Heart right ventricle (tissue), 16 donors: Measurements from ENCODE around the gene JAKMIP1. TPM values are rescaled to one million over a fixed set of nuclear protein-coding genes. Genes with fewer than 3 reads are reported as not detected.

ENCODE experiments used
- ATAC-seq, 8 donors: fragments of 200-7000 bp; cut with Tn5 transposase; one replicate each; pipeline ENCODE4 v1.9.1; 2020; ENCODE audit warnings: mild to moderate bottlenecking in 8 of 8, moderate library complexity in 8 of 8, moderate number of reproducible peaks in 1 of 8
- DNase-seq, 2 donors: peaks; one replicate each; pipeline ENCODE4 v3.0.0-alpha.2; 2020
- H3K27ac ChIP-seq, 10 donors: fragments of 200-600 bp; sonication (generic) in 2 of 10; one replicate each; pipeline versions ENCODE4 v1.5.0 to v1.8.0; 2020 to 2022; ENCODE audit warnings: mild to moderate bottlenecking in 3 of 10
- H3K27me3 ChIP-seq, 7 donors: fragments of 200-600 bp; one replicate each; pipeline ENCODE4 v1.8.0; 2021 to 2022; ENCODE audit warnings: mild to moderate bottlenecking in 2 of 7
- H3K36me3 ChIP-seq, 9 donors: fragments of 200-600 bp; sonication (generic) in 1 of 9; one replicate each; pipeline versions ENCODE4 v1.5.0 to v1.8.0; 2020 to 2022; ENCODE audit warnings: mild to moderate bottlenecking in 2 of 9
- H3K4me1 ChIP-seq, 9 donors: fragments of 200-600 bp; sonication (generic) in 1 of 9; one replicate each; pipeline versions ENCODE4 v1.5.0 to v1.8.0; 2020 to 2022; ENCODE audit warnings: mild to moderate bottlenecking in 4 of 9
- H3K4me3 ChIP-seq, 10 donors: fragments of 200-600 bp; sonication (generic) in 2 of 10; one replicate each; pipeline versions ENCODE4 v1.5.0 to v1.8.0; 2020 to 2022; ENCODE audit warnings: mild to moderate bottlenecking in 7 of 10, moderate library complexity in 2 of 10
- H3K9me3 ChIP-seq, 11 donors: fragments of 200-600 bp in 10 of 11; sonication (generic) in 2 of 11; one replicate each; pipeline versions ENCODE4 v1.5.0 to v1.8.0; 2013 to 2022; ENCODE audit warnings: mild to moderate bottlenecking in 2 of 11, control low read depth in 1 of 11, moderate library complexity in 1 of 11
- WGBS, 2 donors: extraction: QIAGEN DNeasy Blood & Tissue Kit; methylation state at CpG; one replicate each; pipeline ENCODE4 v1.1.7; 2013; ENCODE audit warnings: inconsistent platforms in 1 of 2; 5-methylcytosine and 5-hydroxymethylcytosine counted together
- intact Hi-C, 10 donors: fragments of 100-400 bp; cut with DNase I; formaldehyde crosslinking; loops; one replicate each; pipeline versions ENCODE4 v1.11.1 to v1.14.2; 2022
- polyA plus RNA-seq, 2 donors: library from polyadenylated mRNA; stranded (reverse); fragments of 200-250 nt; gene quantifications; one replicate each; pipeline ENCODE4 v1.2.3, GENCODE V29; 2013
- total RNA-seq, 10 donors: library from RNA; stranded (reverse); fragmentation: NEBNext Ultra II Directional in 3 of 10; extraction: Animal tissue kit (Norgen Biotek cat#: 25700) in 3 of 10; gene quantifications; one replicate each; pipeline versions ENCODE4 v1.2.1 to v1.2.4, GENCODE V29; 2021 to 2023
- TF ChIP-seq, protein P1 (sequence below), 9 donors: fragments of 200-600 bp; sonication (generic) in 2 of 9; IDR thresholded peaks; one replicate each; pipeline versions ENCODE4 v1.5.0 to v1.8.0; 2021 to 2022; ENCODE audit warnings: antibody characterized with exemption in 9 of 9, mild to moderate bottlenecking in 5 of 9, moderate library complexity in 1 of 9
- donor health status: Arrhythmogenic right ventricular cardiomyopathy.
- donor health status: ischemic (EF 13 %, LVEDD 7.1; RV severe dilation, severe dysfunction).
- donor health status: healthy with polysubstance abuse.
- donor health status: DM: no; HTN: yes; CAD: no.
- donor health status: DM: no; HTN: no; CAD: no.
- donor health status: ischemic (EF 25% LVEDD 6.9; RV normal size, moderate dysfunction).
- donor health status: ischemic (EF 25% LVEDD 5.7; RV mildly dilated, moderate dysfunction).
- donor health status: healthy.
- donor health status: DM: yes; HTN: yes; CAD: no.
- donor health status: Ischemic cardiomyopathy.
- donor health status: ischemic (EF 35%, LVEDD 5.7; RV mildly dilated, moderate dysfunction).
- donor health status: nonischemic (EF 11% LVEDD 7.7; RV severe dilation, severe dysfunction).
- donor health status: DM: yes; HTN: yes; CAD: no.
- donor health status: PGD.
- donor health status: ischemic (EF 29% LVEDD 5.4; RV normal size, mild dysfunction).
- donor health status: nonischemic (EF 23%, LVEDD 6.1; RV moderate dilation, normal function).

The JAKMIP1 gene
- total and polyA plus RNA-seq, 12 donors: 0.04 to 0.76 (median 0.14) TPM; not detected in 8

DNA sequence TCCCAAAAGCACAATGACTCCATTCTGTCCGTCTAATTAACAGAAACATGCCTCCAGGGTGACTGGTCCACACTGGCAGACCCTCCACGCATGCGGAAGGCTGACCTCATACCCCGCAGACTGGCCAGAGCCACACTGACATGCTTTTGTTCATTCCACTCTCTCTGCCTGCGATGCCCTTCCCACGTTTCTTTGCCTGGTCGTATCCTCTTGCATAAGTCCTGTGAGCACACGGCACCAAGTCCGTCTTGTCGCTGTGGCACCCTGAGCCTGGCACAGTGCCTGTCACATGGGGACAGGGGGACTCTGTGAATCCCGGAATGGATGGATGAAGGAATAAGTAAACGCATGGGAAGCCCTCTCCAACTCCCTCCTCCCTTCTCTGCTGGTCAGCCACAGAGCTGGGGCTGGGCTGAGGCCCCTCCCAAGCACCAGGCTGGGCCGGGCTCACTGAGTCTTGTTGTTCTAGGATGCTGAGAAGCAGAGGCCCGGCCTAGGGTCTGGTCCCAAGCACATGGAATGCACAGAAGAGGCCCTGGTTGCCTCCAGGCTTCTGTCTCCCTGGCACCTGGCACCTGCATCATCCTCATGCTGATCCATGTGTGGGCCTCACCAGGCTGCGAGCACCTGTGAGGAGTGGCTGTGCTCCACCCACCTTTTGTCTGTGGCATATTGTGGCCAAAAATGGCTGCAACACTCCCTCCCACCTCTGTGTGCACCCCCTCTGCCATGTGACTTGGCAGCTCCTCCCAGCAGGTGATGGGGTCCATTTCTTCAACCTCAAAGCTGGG lies 143.2 kb downstream of the JAKMIP1 start:
- peaks cover 0 to 3% (median 0%) of the 10 kb centered on the region in 7 donors for H3K27me3 ChIP-seq
- H3K4me1 ChIP-seq: no peaks in the 10 kb centered on the region
- peaks cover 0 to 3% (median 0%) of the 10 kb centered on the region in 9 donors for H3K36me3 ChIP-seq
- no peak overlapping the region for H3K27ac ChIP-seq
- WGBS, 2 donors: 84 to 86% methylated on average over 15 of the region's 15 CpGs
- intact Hi-C loops: no loop called here
- H3K9me3 ChIP-seq: peaks cover 0 to 50% (median 23%) of the 10 kb centered on the region in 11 donors
- DNase-seq (no peak), ATAC-seq (no peak)
- TF ChIP-seq, protein P1, sequence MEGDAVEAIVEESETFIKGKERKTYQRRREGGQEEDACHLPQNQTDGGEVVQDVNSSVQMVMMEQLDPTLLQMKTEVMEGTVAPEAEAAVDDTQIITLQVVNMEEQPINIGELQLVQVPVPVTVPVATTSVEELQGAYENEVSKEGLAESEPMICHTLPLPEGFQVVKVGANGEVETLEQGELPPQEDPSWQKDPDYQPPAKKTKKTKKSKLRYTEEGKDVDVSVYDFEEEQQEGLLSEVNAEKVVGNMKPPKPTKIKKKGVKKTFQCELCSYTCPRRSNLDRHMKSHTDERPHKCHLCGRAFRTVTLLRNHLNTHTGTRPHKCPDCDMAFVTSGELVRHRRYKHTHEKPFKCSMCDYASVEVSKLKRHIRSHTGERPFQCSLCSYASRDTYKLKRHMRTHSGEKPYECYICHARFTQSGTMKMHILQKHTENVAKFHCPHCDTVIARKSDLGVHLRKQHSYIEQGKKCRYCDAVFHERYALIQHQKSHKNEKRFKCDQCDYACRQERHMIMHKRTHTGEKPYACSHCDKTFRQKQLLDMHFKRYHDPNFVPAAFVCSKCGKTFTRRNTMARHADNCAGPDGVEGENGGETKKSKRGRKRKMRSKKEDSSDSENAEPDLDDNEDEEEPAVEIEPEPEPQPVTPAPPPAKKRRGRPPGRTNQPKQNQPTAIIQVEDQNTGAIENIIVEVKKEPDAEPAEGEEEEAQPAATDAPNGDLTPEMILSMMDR (IDR thresholded peaks at IDR 0.05): no peak
- no peak overlapping the region for H3K4me3 ChIP-seq

- peaks cover 0 to 17% (median 8%) of the 10 kb centered on the region in 7 donors for H3K27me3 ChIP-seq
- DNase-seq (no peak), ATAC-seq (no peak)
- 81 to 87% methylated on average over 4 of the region's 4 CpGs for WGBS, 2 donors
- TF ChIP-seq, protein P1 (IDR thresholded peaks at IDR 0.05): no peak
- peaks cover 0 to 41% (median 23%) of the 10 kb centered on the region in 11 donors for H3K9me3 ChIP-seq
- H3K36me3 ChIP-seq: peaks cover 0 to 3% (median 0%) of the 10 kb centered on the region in 9 donors
- no peak overlapping the region for H3K27ac ChIP-seq
- no peaks in the 10 kb centered on the region for H3K4me1 ChIP-seq
- intact Hi-C loops: no loop called here
- H3K4me3 ChIP-seq: no peak overlapping the region
Measured at GRCh38 chr4:6055436-6055835, 144.9 kb downstream of the JAKMIP1 start.

- intact Hi-C loops: no loop called here
- peaks cover 0 to 3% (median 0%) of the 10 kb centered on the region in 9 donors for H3K36me3 ChIP-seq
- no peak overlapping the region for H3K27ac ChIP-seq
- H3K27me3 ChIP-seq: peaks cover 0 to 17% (median 9%) of the 10 kb centered on the region in 7 donors
- H3K4me3 ChIP-seq: no peak overlapping the region
- no peaks in the 10 kb centered on the region for H3K4me1 ChIP-seq
- DNase-seq (no peak), ATAC-seq (no peak)
- TF ChIP-seq, protein P1 (IDR thresholded peaks at IDR 0.05): no peak
- H3K9me3 ChIP-seq: peaks cover 0 to 37% (median 23%) of the 10 kb centered on the region in 11 donors
- 90 to 99% methylated on average over 4 of the region's 4 CpGs for WGBS, 2 donors
Measured at GRCh38 chr4:6055030-6055429, 145.3 kb downstream of the JAKMIP1 start.

- intact Hi-C loops: no loop called here
- Histone ChIP-seq H3K27me3 (peaks cover 0 to 17% (median 9%) of the 10 kb centered on the region in 7 donors), H3K27ac (no peak overlapping the region), H3K9me3 (peaks cover 0 to 30% (median 20%) of the 10 kb centered on the region in 11 donors), H3K36me3 (peaks cover 0 to under 1% (median 0%) of the 10 kb centered on the region in 9 donors), H3K4me3 (no peak overlapping the region), H3K4me1 (no peaks in the 10 kb centered on the region)
- DNase-seq (no peak), ATAC-seq (no peak)
- TF ChIP-seq, protein P1 (IDR thresholded peaks at IDR 0.05): no peak
- whole genome bisulfite sequencing, 2 donors: 67 to 71% methylated on average over 16 of the region's 16 CpGs
Measured at GRCh38 chr4:6054162-6054922, 146.0 kb downstream of the JAKMIP1 start.
